CD14-positive monocyte (primary cell): Measurements from ENCODE around the gene SCN5A. TPM values are rescaled to one million over a fixed set of nuclear protein-coding genes. Genes with fewer than 3 reads are reported as not detected.

ENCODE experiments used
- DNase-seq, 3 donors: peaks; one replicate each; pipeline ENCODE4 v3.0.0-alpha.2; 2011 to 2022
- H2AFZ ChIP-seq: 2 replicates; pipeline ENCODE4 v1.6.0; 2012; ENCODE audit warnings: mild to moderate bottlenecking, low read depth, low read length, inconsistent platforms; ENCODE audit not compliant: insufficient read depth, poor library complexity, severe bottlenecking
- H3K27ac ChIP-seq, 2 donors: 1 replicate in 1 of 2; 2 replicates in 1 of 2; pipeline ENCODE4 v1.5.1; 2012 to 2013; ENCODE audit warnings: low read length in 2 of 2, control low read depth in 1 of 2, inconsistent platforms in 1 of 2, low read depth in 1 of 2, mild to moderate bottlenecking in 1 of 2
- H3K27me3 ChIP-seq, 2 donors: one replicate each; pipeline versions ENCODE4 v1.6.0 to v1.6.1; 2011 to 2013; ENCODE audit warnings: low read length in 2 of 2; ENCODE audit not compliant: control insufficient read depth in 2 of 2, insufficient read depth in 2 of 2
- H3K36me3 ChIP-seq, 2 donors: replicated peaks in 1 of 2; 1 replicate in 1 of 2; 2 replicates in 1 of 2; pipeline versions ENCODE4 v1.5.1 to v1.6.1; 2012 to 2013; ENCODE audit warnings: low read length in 2 of 2, control low read depth in 1 of 2, inconsistent platforms in 1 of 2, mild to moderate bottlenecking in 1 of 2; ENCODE audit not compliant: insufficient read depth in 2 of 2, control insufficient read depth in 1 of 2
- H3K4me1 ChIP-seq, 2 donors: 1 replicate in 1 of 2; 2 replicates in 1 of 2; pipeline versions ENCODE4 v1.5.1 to v1.6.1; 2012 to 2013; ENCODE audit warnings: low read length in 2 of 2, control low read depth in 1 of 2, inconsistent platforms in 1 of 2, mild to moderate bottlenecking in 1 of 2, moderate library complexity in 1 of 2; ENCODE audit not compliant: insufficient read depth in 2 of 2, control insufficient read depth in 1 of 2
- H3K4me2 ChIP-seq: replicated peaks from 2 replicates; pipeline ENCODE3; 2012; ENCODE audit warnings: low read length, moderate library complexity, mild to moderate bottlenecking; ENCODE audit not compliant: poor library complexity, severe bottlenecking; ENCODE audit errors: extremely low read depth
- H3K4me3 ChIP-seq, 3 experiments: fragments of 200-600 bp in 1 of 3; sonication (generic) in 1 of 3; replicated peaks in 1 of 3; 1 replicate in 2 of 3; 2 replicates in 1 of 3; pipeline ENCODE4 v1.5.1; 2011 to 2013; ENCODE audit warnings: low read length in 3 of 3, mild to moderate bottlenecking in 3 of 3, control low read depth in 2 of 3, low read depth in 2 of 3, inconsistent platforms in 1 of 3, moderate library complexity in 1 of 3
- H3K79me2 ChIP-seq: 2 replicates; pipeline ENCODE4 v1.6.0; 2012; ENCODE audit warnings: mild to moderate bottlenecking, control low read depth, inconsistent platforms, low read length, moderate library complexity; ENCODE audit not compliant: insufficient read depth
- H3K9ac ChIP-seq: 2 replicates; pipeline ENCODE4 v1.6.0; 2017; ENCODE audit warnings: low read length, mild to moderate bottlenecking; ENCODE audit not compliant: insufficient read depth, poor library complexity, severe bottlenecking
- H3K9me3 ChIP-seq, 2 donors: replicated peaks in 1 of 2; 1 replicate in 1 of 2; 2 replicates in 1 of 2; pipeline versions ENCODE4 v1.5.1 to v1.6.1; 2012 to 2013; ENCODE audit warnings: low read length in 2 of 2, control low read depth in 1 of 2; ENCODE audit not compliant: control insufficient read depth in 1 of 2, insufficient read depth in 1 of 2
- H4K20me1 ChIP-seq: 2 replicates; pipeline ENCODE4 v1.6.0; 2012; ENCODE audit warnings: mild to moderate bottlenecking, low read length, control low read depth, moderate library complexity; ENCODE audit not compliant: insufficient read depth
- H3K27ac Mint-ChIP-seq, 7 donors: one replicate each; pipeline ENCODE4 v1.8.0; 2020; ENCODE audit warnings: mild to moderate bottlenecking in 7 of 7, mixed read lengths in 7 of 7, moderate library complexity in 6 of 7, inconsistent platforms in 2 of 7
- H3K27me3 Mint-ChIP-seq, 3 donors: one replicate each; pipeline ENCODE4 v1.8.0; 2021 to 2022; ENCODE audit warnings: low read depth in 3 of 3, mild to moderate bottlenecking in 3 of 3, mixed read lengths in 3 of 3, moderate library complexity in 3 of 3, inconsistent platforms in 1 of 3
- H3K36me3 Mint-ChIP-seq, 2 donors: one replicate each; pipeline ENCODE4 v1.8.0; 2020; ENCODE audit warnings: mixed read lengths in 2 of 2, inconsistent platforms in 1 of 2, mild to moderate bottlenecking in 1 of 2
- H3K4me1 Mint-ChIP-seq: one replicate; pipeline ENCODE4 v1.8.0; 2020; ENCODE audit warnings: mild to moderate bottlenecking, mixed read lengths
- H3K4me3 Mint-ChIP-seq, 2 donors: one replicate each; pipeline ENCODE4 v1.8.0; 2020; ENCODE audit warnings: mild to moderate bottlenecking in 2 of 2, mixed read lengths in 2 of 2, moderate library complexity in 1 of 2
- H3K9me3 Mint-ChIP-seq, 7 donors: one replicate each; pipeline ENCODE4 v1.8.0; 2020 to 2022; ENCODE audit warnings: mixed read lengths in 7 of 7, mild to moderate bottlenecking in 6 of 7, moderate library complexity in 6 of 7, inconsistent platforms in 2 of 7
- CTCF ChIP-seq: fragments of 200-600 bp; IDR thresholded peaks from one replicate; pipeline ENCODE4 v1.8.0; 2022; ENCODE audit warnings: antibody characterized with exemption, mild to moderate bottlenecking
- WGBS: methylation state at CpG from one replicate; pipeline ENCODE4 v1.1.5; 2013; ENCODE audit warnings: missing lambda C conversion rate; ENCODE audit not compliant: insufficient coverage; 5-methylcytosine and 5-hydroxymethylcytosine counted together
- intact Hi-C, 2 donors: fragments of 100-400 bp; cut with micrococcal nuclease; formaldehyde crosslinking; loops; one replicate each; pipeline versions ENCODE4 v1.15.0 to v1.15.1; 2023
- polyA plus RNA-seq, 3 donors: library from polyadenylated mRNA; depleted of rRNA in 1 of 3; unstranded in 2 of 3; stranded (reverse) in 1 of 3; fragments of 300-500 nt in 2 of 3; fragments of >200 nt in 1 of 3; fragmentation: Illumina TruSeq in 2 of 3; gene quantifications; 1 replicate in 2 of 3; 2 replicates in 1 of 3; pipeline ENCODE4 v1.2.3, GENCODE V29; 2012 to 2021

Gene SCN5A
- polyA plus RNA-seq, 3 donors: not detected

GRCh38 chr3:38526792-38527191 lies 122.7 kb downstream of the SCN5A start:
- H3K27me3 ChIP-seq: no peaks in the 10 kb centered on the region
- DNase-seq: no peak
- no peaks in the 10 kb centered on the region for H3K79me2 ChIP-seq
- Mint-ChIP-seq H3K27ac (no peak overlapping the region), H3K4me3 (no peak overlapping the region), H3K4me1 (no peaks in the 10 kb centered on the region), H3K36me3 (peaks cover 64 to 65% of the 10 kb centered on the region in 2 donors), H3K27me3 (no peaks in the 10 kb centered on the region), H3K9me3 (no peaks in the 10 kb centered on the region)
- no peak overlapping the region for H3K9ac ChIP-seq
- no peaks in the 10 kb centered on the region for H3K4me1 ChIP-seq
- H3K27ac ChIP-seq: no peak overlapping the region
- H2AFZ ChIP-seq: no peak overlapping the region
- H3K9me3 ChIP-seq: no peaks in the 10 kb centered on the region
- no peak for TF ChIP-seq CTCF
- WGBS: 96% methylated on average over 12 of the region's 14 CpGs
- H3K36me3 ChIP-seq: peaks cover 34 to 72% of the 10 kb centered on the region in 2 donors
- H4K20me1 ChIP-seq: no peaks in the 10 kb centered on the region
- intact Hi-C loops: loop anchor here in 1 of 2 donors (10.0 kb wide), 1 partner anchor 468 kb away; no protein-coding TSS in a partner anchor
- no peak overlapping the region for H3K4me3 ChIP-seq
- H3K4me2 ChIP-seq: no peak overlapping the region

GRCh38 chr3:38524141-38524739 lies 125.2 kb downstream of the SCN5A start:
- Mint-ChIP-seq H3K4me1 (peaks cover 4% of the 10 kb centered on the region), H3K4me3 (no peak overlapping the region), H3K36me3 (peaks cover 68% of the 10 kb centered on the region in 2 donors), H3K9me3 (no peaks in the 10 kb centered on the region), H3K27ac (no peak overlapping the region), H3K27me3 (no peaks in the 10 kb centered on the region)
- intact Hi-C loops: loop anchor here (5.0 to 10.0 kb wide), 2 partner anchors 471 to 503 kb away; no protein-coding TSS in a partner anchor
- H3K36me3 ChIP-seq: peaks cover 34 to 77% of the 10 kb centered on the region in 2 donors
- no peak for DNase-seq
- TF ChIP-seq CTCF: no peak
- H3K4me2 ChIP-seq: no peak overlapping the region
- WGBS: 97% methylated on average over 3 of the region's 5 CpGs
- H3K27ac ChIP-seq: no peak overlapping the region
- H3K9me3 ChIP-seq: no peaks in the 10 kb centered on the region
- peaks cover 3% of the 10 kb centered on the region for H4K20me1 ChIP-seq
- no peak overlapping the region for H2AFZ ChIP-seq
- no peaks in the 10 kb centered on the region for H3K79me2 ChIP-seq
- no peaks in the 10 kb centered on the region for H3K27me3 ChIP-seq
- H3K4me1 ChIP-seq: no peaks in the 10 kb centered on the region
- no peak overlapping the region for H3K4me3 ChIP-seq
- no peak overlapping the region for H3K9ac ChIP-seq
